ENCODE data around the gene HBP1. TPM values are rescaled to one million over a fixed set of nuclear protein-coding genes. Genes with fewer than 3 reads are reported as not detected.
"Not testable (repeated sequence)": the region's sequence is repeated elsewhere in the genome, so short reads cannot be mapped to it uniquely, and the experiment has no call there.

Gene HBP1
- total RNA-seq, 1 donor from 2014 or later = 16.6 TPM

- H3K27ac Mint-ChIP-seq = no peak overlapping the region
- no peak overlapping the region for H3K4me3 Mint-ChIP-seq
- H3K27me3 Mint-ChIP-seq (ENCODE audit: insufficient read depth) = no peaks in the 10 kb centered on the region
- intact Hi-C loops (cut with micrococcal nuclease) = no loop called here
- H3K4me1 Mint-ChIP-seq (ENCODE audit: low read depth) = no peaks in the 10 kb centered on the region
- H3K9me3 Mint-ChIP-seq = no peaks in the 10 kb centered on the region
- DNase-seq (ENCODE audit: low spot score) = no peak
- no peaks in the 10 kb centered on the region for H3K36me3 Mint-ChIP-seq (ENCODE audit: low read depth)
These were observed 55.8 kb downstream of the HBP1 start for GRCh38 chr7:107224374-107225223.

DNA sequence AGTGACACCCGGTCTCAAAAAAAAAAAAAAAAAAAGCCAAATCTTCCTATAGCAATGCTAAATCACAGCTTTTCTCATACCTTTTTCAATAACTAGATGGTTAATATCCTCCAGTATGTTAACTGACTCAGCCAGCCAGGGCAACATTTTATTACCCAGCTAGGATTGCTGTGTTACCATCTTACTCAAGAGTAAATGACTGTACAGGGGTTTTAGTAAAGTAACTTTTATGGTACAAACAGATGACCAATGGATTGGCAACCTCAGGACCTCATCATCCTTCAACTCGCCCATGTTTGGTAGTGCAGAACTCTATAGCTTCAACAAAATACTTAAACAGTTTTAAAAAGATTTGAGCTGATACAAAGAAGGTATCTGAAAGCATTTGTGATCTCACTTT lies 59.5 kb downstream of the HBP1 start:
- Mint-ChIP-seq H3K4me1 (ENCODE audit: low read depth) (no peaks in the 10 kb centered on the region), H3K27me3 (ENCODE audit: insufficient read depth) (no peaks in the 10 kb centered on the region), H3K4me3 (no peak overlapping the region), H3K27ac (no peak overlapping the region), H3K36me3 (ENCODE audit: low read depth) (no peaks in the 10 kb centered on the region), H3K9me3 (no peaks in the 10 kb centered on the region)
- no peak for DNase-seq (ENCODE audit: low spot score)
- intact Hi-C loops (cut with micrococcal nuclease) = no loop called here

DNA sequence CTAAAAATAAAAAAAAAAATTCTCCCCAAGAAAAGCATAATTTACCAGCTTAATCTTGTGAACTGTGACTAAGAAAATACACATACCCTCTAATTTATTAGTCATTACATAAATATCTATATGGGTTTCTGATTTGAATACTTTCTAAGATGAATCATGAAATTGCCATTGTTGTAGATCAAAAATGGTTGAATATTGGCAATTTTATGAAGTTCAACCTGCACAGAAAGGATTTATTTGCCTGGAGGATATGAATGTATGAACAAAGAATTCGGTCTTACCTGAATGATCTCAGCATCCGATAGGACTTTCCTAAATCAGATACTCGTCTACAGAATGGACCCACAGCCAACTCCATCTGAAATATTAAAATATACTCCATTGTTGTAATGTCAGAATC lies 61.5 kb downstream of the HBP1 start:
- Mint-ChIP-seq H3K4me1 (ENCODE audit: low read depth) (no peaks in the 10 kb centered on the region), H3K27me3 (ENCODE audit: insufficient read depth) (no peaks in the 10 kb centered on the region), H3K9me3 (no peaks in the 10 kb centered on the region), H3K36me3 (ENCODE audit: low read depth) (no peaks in the 10 kb centered on the region), H3K4me3 (no peak overlapping the region), H3K27ac (no peak overlapping the region)
- intact Hi-C loops (cut with micrococcal nuclease) = no loop called here
- DNase-seq (ENCODE audit: low spot score) = no peak

DNA sequence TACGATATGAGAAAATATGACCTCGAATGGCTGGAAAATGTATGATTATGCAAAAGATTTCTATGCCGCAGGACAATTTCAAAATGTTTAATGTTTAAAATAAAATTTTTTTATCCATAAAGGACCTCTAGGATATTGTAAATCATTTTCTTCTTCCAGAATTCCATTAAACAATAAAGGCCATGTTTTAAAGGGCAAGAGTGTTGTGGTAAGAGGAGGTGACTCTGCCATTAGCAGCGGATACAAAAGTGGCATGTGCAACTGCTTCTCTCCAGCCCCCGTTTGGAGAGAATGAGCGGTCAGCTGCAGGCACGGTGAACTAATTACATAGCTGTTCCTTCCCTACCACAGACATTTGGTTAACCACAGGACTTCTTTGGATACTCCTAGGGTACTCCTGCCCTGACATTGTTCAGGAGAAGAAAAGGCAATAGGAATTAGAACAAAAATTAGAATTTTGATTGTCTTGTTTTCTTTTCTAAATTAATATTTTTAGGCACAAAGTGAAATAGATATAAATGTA lies 63.8 kb downstream of the HBP1 start:
- no peak for DNase-seq (ENCODE audit: low spot score)
- Mint-ChIP-seq H3K36me3 (ENCODE audit: low read depth) (no peaks in the 10 kb centered on the region), H3K4me3 (no peak overlapping the region), H3K4me1 (ENCODE audit: low read depth) (no peaks in the 10 kb centered on the region), H3K9me3 (no peaks in the 10 kb centered on the region), H3K27ac (no peak overlapping the region), H3K27me3 (ENCODE audit: insufficient read depth) (no peaks in the 10 kb centered on the region)
- intact Hi-C loops (cut with micrococcal nuclease) = no loop called here

- intact Hi-C loops (cut with micrococcal nuclease) = no loop called here
- no peak for DNase-seq (ENCODE audit: low spot score)
- Mint-ChIP-seq H3K36me3 (ENCODE audit: low read depth) (no peaks in the 10 kb centered on the region), H3K27me3 (ENCODE audit: insufficient read depth) (no peaks in the 10 kb centered on the region), H3K27ac (no peak overlapping the region), H3K4me1 (ENCODE audit: low read depth) (no peaks in the 10 kb centered on the region), H3K9me3 (no peaks in the 10 kb centered on the region), H3K4me3 (no peak overlapping the region)
These were observed 64.4 kb downstream of the HBP1 start for GRCh38 chr7:107233174-107233573.

DNA sequence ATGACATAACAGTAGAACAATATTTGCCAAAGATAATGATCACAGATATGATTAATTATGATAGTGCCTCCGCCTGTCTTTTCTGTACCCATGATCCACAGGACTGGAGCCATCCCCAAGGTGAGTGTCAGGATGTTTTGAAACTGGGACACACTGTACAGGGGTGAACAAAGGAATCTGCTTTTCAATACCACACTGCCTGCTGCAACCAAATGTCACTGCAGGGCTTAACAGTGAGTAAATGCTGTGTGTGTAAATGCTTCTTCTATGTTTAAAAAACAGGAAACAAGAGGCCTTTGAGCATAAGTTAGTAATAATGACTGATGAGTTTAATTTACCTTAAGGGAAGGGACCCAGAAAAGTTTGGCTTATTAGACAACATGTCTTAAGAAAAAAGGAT lies 65.2 kb downstream of the HBP1 start:
- H3K27ac Mint-ChIP-seq = no peak overlapping the region
- H3K9me3 Mint-ChIP-seq = no peaks in the 10 kb centered on the region
- DNase-seq (ENCODE audit: low spot score) = no peak
- intact Hi-C loops (cut with micrococcal nuclease) = no loop called here
- no peaks in the 10 kb centered on the region for H3K27me3 Mint-ChIP-seq (ENCODE audit: insufficient read depth)
- H3K36me3 Mint-ChIP-seq (ENCODE audit: low read depth) = no peaks in the 10 kb centered on the region
- no peaks in the 10 kb centered on the region for H3K4me1 Mint-ChIP-seq (ENCODE audit: low read depth)
- H3K4me3 Mint-ChIP-seq = no peak overlapping the region

DNA sequence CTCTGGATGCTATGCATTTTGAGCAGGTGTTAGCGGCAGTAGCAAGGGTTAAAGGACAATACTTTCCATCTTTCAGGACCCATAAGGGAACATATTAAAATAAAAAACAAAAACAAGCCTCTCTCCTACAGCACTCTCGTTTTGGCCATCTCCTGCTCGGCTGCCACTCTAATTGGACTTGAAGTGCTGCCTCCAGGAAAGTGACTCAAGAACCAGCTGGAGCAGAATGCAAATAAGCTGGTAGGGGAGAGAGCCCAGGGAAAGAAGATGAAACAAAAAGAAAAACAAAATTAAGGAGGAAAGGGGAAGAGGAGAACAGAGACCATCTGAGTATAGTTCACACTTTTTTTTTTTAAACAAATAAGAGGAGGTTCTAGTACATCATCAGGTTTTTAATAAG lies 65.6 kb downstream of the HBP1 start:
- Mint-ChIP-seq H3K4me3 (no peak overlapping the region), H3K27ac (no peak overlapping the region), H3K27me3 (ENCODE audit: insufficient read depth) (no peaks in the 10 kb centered on the region), H3K36me3 (ENCODE audit: low read depth) (no peaks in the 10 kb centered on the region), H3K4me1 (ENCODE audit: low read depth) (no peaks in the 10 kb centered on the region), H3K9me3 (no peaks in the 10 kb centered on the region)
- intact Hi-C loops (cut with micrococcal nuclease) = no loop called here
- DNase-seq (ENCODE audit: low spot score) = no peak

- no peak for DNase-seq (ENCODE audit: low spot score)
- H3K9me3 Mint-ChIP-seq = no peaks in the 10 kb centered on the region
- H3K4me1 Mint-ChIP-seq (ENCODE audit: low read depth) = no peaks in the 10 kb centered on the region
- H3K27ac Mint-ChIP-seq = no peak overlapping the region
- intact Hi-C loops (cut with micrococcal nuclease) = no loop called here
- H3K36me3 Mint-ChIP-seq (ENCODE audit: low read depth) = no peaks in the 10 kb centered on the region
- H3K4me3 Mint-ChIP-seq = no peak overlapping the region
- H3K27me3 Mint-ChIP-seq (ENCODE audit: insufficient read depth) = no peaks in the 10 kb centered on the region
These were observed 68.1 kb downstream of the HBP1 start for GRCh38 chr7:107236862-107237261.

- H3K4me3 Mint-ChIP-seq = no peak overlapping the region
- DNase-seq (ENCODE audit: low spot score) = no peak
- intact Hi-C loops (cut with micrococcal nuclease) = no loop called here
- H3K36me3 Mint-ChIP-seq (ENCODE audit: low read depth) = peaks cover 2% of the 10 kb centered on the region
- no peaks in the 10 kb centered on the region for H3K4me1 Mint-ChIP-seq (ENCODE audit: low read depth)
- H3K27me3 Mint-ChIP-seq (ENCODE audit: insufficient read depth) = no peaks in the 10 kb centered on the region
- H3K9me3 Mint-ChIP-seq = no peaks in the 10 kb centered on the region
- no peak overlapping the region for H3K27ac Mint-ChIP-seq
These were observed 68.6 kb downstream of the HBP1 start for GRCh38 chr7:107237451-107237850.

GRCh38 chr7:107242267-107242666 lies 73.5 kb downstream of the HBP1 start:
- H3K27ac Mint-ChIP-seq = no peak overlapping the region
- no peak overlapping the region for H3K4me3 Mint-ChIP-seq
- H3K36me3 Mint-ChIP-seq (ENCODE audit: low read depth) = peaks cover 33% of the 10 kb centered on the region
- no peaks in the 10 kb centered on the region for H3K27me3 Mint-ChIP-seq (ENCODE audit: insufficient read depth)
- intact Hi-C loops (cut with micrococcal nuclease) = no loop called here
- no peak for DNase-seq (ENCODE audit: low spot score)
- no peaks in the 10 kb centered on the region for H3K4me1 Mint-ChIP-seq (ENCODE audit: low read depth)
- peaks cover 23% of the 10 kb centered on the region for H3K9me3 Mint-ChIP-seq

- DNase-seq (ENCODE audit: low spot score) = no peak
- H3K4me3 Mint-ChIP-seq = no peak overlapping the region
- intact Hi-C loops (cut with micrococcal nuclease) = no loop called here
- H3K27ac Mint-ChIP-seq = no peak overlapping the region
- H3K4me1 Mint-ChIP-seq (ENCODE audit: low read depth) = no peaks in the 10 kb centered on the region
- H3K36me3 Mint-ChIP-seq (ENCODE audit: low read depth) = peaks cover 36% of the 10 kb centered on the region
- H3K9me3 Mint-ChIP-seq = peaks cover 23% of the 10 kb centered on the region
- no peaks in the 10 kb centered on the region for H3K27me3 Mint-ChIP-seq (ENCODE audit: insufficient read depth)
These were observed 75.8 kb downstream of the HBP1 start for GRCh38 chr7:107244613-107245012.

GRCh38 chr7:107246836-107247235 lies 78.0 kb downstream of the HBP1 start:
- H3K4me1 Mint-ChIP-seq (ENCODE audit: low read depth); H3K4me3 Mint-ChIP-seq; H3K27me3 Mint-ChIP-seq (ENCODE audit: insufficient read depth); DNase-seq (ENCODE audit: low spot score); intact Hi-C loops (cut with micrococcal nuclease); H3K27ac Mint-ChIP-seq: not testable (repeated sequence)
- H3K36me3 Mint-ChIP-seq (ENCODE audit: low read depth) = peaks cover 36% of the 10 kb centered on the region
- H3K9me3 Mint-ChIP-seq = peaks cover 23% of the 10 kb centered on the region

- H3K27ac Mint-ChIP-seq = no peak overlapping the region
- H3K4me3 Mint-ChIP-seq = no peak overlapping the region
- DNase-seq (ENCODE audit: low spot score) = no peak
- H3K27me3 Mint-ChIP-seq (ENCODE audit: insufficient read depth) = no peaks in the 10 kb centered on the region
- peaks cover 28% of the 10 kb centered on the region for H3K36me3 Mint-ChIP-seq (ENCODE audit: low read depth)
- H3K9me3 Mint-ChIP-seq = peaks cover 20% of the 10 kb centered on the region
- no peaks in the 10 kb centered on the region for H3K4me1 Mint-ChIP-seq (ENCODE audit: low read depth)
- intact Hi-C loops (cut with micrococcal nuclease) = no loop called here
These were observed 79.9 kb downstream of the HBP1 start for GRCh38 chr7:107248551-107249316.

Data from activated T-helper 1 cell treated with anti-CD3 and anti-CD28 coated beads, Interleukin-12 subunit alpha, Interleukin-12 subunit beta, Interleukin-2, Interleukin-4 antibody, amounts not matched to agents 30 ng/mL and 10 ng/mL and 1 ng/mL, durations not matched to agents 14 hours and 24 hours and 36 hours (primary cell).